ENCODE data around the gene MRPL28. TPM values are rescaled to one million over a fixed set of nuclear protein-coding genes. Genes with fewer than 3 reads are reported as not detected.
A peak's percentile ranks its signal among the peaks of the same experiment; 100 is the strongest.

The MRPL28 gene
- polyA plus RNA-seq, 3 donors = 68.6 to 88.5 (median 88.1) TPM

GRCh38 chr16:330741-331140, 39.6 kb downstream of the MRPL28 start:
- H3K27me3 ChIP-seq (ENCODE audit: control insufficient read depth in 2 of 2, insufficient read depth in 2 of 2, low read length in 2 of 2) = no peaks in the 10 kb centered on the region
- WGBS (ENCODE audit: insufficient coverage) = no CpG with 5 or more reads among the region's 2 CpGs
- H3K4me2 ChIP-seq (replicated peaks; ENCODE audit: extremely low read depth, low read length, poor library complexity, severe bottlenecking) = no peak overlapping the region
- no peak overlapping the region for H3K4me3 Mint-ChIP-seq
- H3K9me3 Mint-ChIP-seq = no peaks in the 10 kb centered on the region
- H3K9me3 ChIP-seq (replicated peaks in 1 of 2; ENCODE audit: control insufficient read depth in 1 of 2, insufficient read depth in 1 of 2, low read length in 2 of 2) = no peaks in the 10 kb centered on the region
- DNase-seq = no peak
- H3K36me3 Mint-ChIP-seq = peaks cover 10 to 13% of the 10 kb centered on the region in 2 donors
- peaks cover 34 to 48% of the 10 kb centered on the region in 2 donors for H3K4me1 ChIP-seq (ENCODE audit: control insufficient read depth in 1 of 2, insufficient read depth in 2 of 2, low read length in 2 of 2)
- intact Hi-C loops (cut with micrococcal nuclease) = no loop called here
- no peak overlapping the region for H3K27ac Mint-ChIP-seq
- H3K36me3 ChIP-seq (replicated peaks in 1 of 2; ENCODE audit: control insufficient read depth in 1 of 2, insufficient read depth in 2 of 2, low read length in 2 of 2) = peaks cover 0 to 10% of the 10 kb centered on the region in 2 donors
- no peak overlapping the region for H3K9ac ChIP-seq (ENCODE audit: insufficient read depth, low read length, poor library complexity, severe bottlenecking)
- H3K27ac ChIP-seq (ENCODE audit: low read depth in 1 of 2, low read length in 2 of 2) = no peak overlapping the region
- H3K79me2 ChIP-seq (ENCODE audit: insufficient read depth, low read length) = peaks cover 95% of the 10 kb centered on the region
- H4K20me1 ChIP-seq (ENCODE audit: insufficient read depth, low read length) = peaks cover 49% of the 10 kb centered on the region
- H3K27me3 Mint-ChIP-seq (ENCODE audit: low read depth in 3 of 3) = no peaks in the 10 kb centered on the region
- no peak for TF ChIP-seq CTCF (IDR thresholded peaks at IDR 0.05)
- H3K4me1 Mint-ChIP-seq = peaks cover 67% of the 10 kb centered on the region
- no peak overlapping the region for H3K4me3 ChIP-seq (replicated peaks in 1 of 3; ENCODE audit: low read depth in 2 of 3, low read length in 3 of 3)
- H2AFZ ChIP-seq (ENCODE audit: insufficient read depth, low read depth, low read length, poor library complexity, severe bottlenecking) = no peak overlapping the region

- Mint-ChIP-seq H3K4me1 (peaks cover 52% of the 10 kb centered on the region), H3K4me3 (peak overlapping the region; percentile 77 to 90), H3K27ac (peak overlapping the region; percentile 50 to 90 (median 84)), H3K27me3 (ENCODE audit: low read depth in 3 of 3) (peaks cover 0 to 1% (median 0%) of the 10 kb centered on the region in 3 donors), H3K36me3 (peaks cover 4 to 6% of the 10 kb centered on the region in 2 donors), H3K9me3 (no peaks in the 10 kb centered on the region)
- peak overlapping the region; percentile 20 to 72 (median 49) for H3K4me3 ChIP-seq (replicated peaks in 1 of 3; ENCODE audit: low read depth in 2 of 3, low read length in 3 of 3)
- H4K20me1 ChIP-seq (ENCODE audit: insufficient read depth, low read length) = peaks cover 50% of the 10 kb centered on the region
- intact Hi-C loops (cut with micrococcal nuclease) = no loop called here
- H3K4me2 ChIP-seq (replicated peaks; ENCODE audit: extremely low read depth, low read length, poor library complexity, severe bottlenecking) = peak overlapping the region; percentile 75
- H3K27me3 ChIP-seq (ENCODE audit: control insufficient read depth in 2 of 2, insufficient read depth in 2 of 2, low read length in 2 of 2) = no peaks in the 10 kb centered on the region
- H2AFZ ChIP-seq (ENCODE audit: insufficient read depth, low read depth, low read length, poor library complexity, severe bottlenecking) = peak overlapping the region; percentile 74
- peak overlapping the region; percentile 47 to 76 for H3K27ac ChIP-seq (ENCODE audit: low read depth in 1 of 2, low read length in 2 of 2)
- H3K9ac ChIP-seq (ENCODE audit: insufficient read depth, low read length, poor library complexity, severe bottlenecking) = peak overlapping the region; percentile 69
- TF ChIP-seq CTCF (IDR thresholded peaks at IDR 0.05) = no peak
- H3K79me2 ChIP-seq (ENCODE audit: insufficient read depth, low read length) = peaks cover 90% of the 10 kb centered on the region
- WGBS (ENCODE audit: insufficient coverage) = 59% methylated on average over 18 of the region's 28 CpGs
- H3K36me3 ChIP-seq (replicated peaks in 1 of 2; ENCODE audit: control insufficient read depth in 1 of 2, insufficient read depth in 2 of 2, low read length in 2 of 2) = peaks cover 0 to 6% of the 10 kb centered on the region in 2 donors
- H3K9me3 ChIP-seq (replicated peaks in 1 of 2; ENCODE audit: control insufficient read depth in 1 of 2, insufficient read depth in 1 of 2, low read length in 2 of 2) = no peaks in the 10 kb centered on the region
- H3K4me1 ChIP-seq (ENCODE audit: control insufficient read depth in 1 of 2, insufficient read depth in 2 of 2, low read length in 2 of 2) = peaks cover 47 to 55% of the 10 kb centered on the region in 2 donors
- DNase-seq = peak in 1 of 3 donors; percentile 5
These were observed 44.8 kb downstream of the MRPL28 start for GRCh38 chr16:325375-326145.

Data from CD14-positive monocyte (primary cell).